Neural cell (in vitro differentiated cells): ENCODE data around the gene JMJD6. TPM values are rescaled to one million over a fixed set of nuclear protein-coding genes. Genes with fewer than 3 reads are reported as not detected.

Experiments used
- H2AFZ ChIP-seq: fragments of 200-600, 300-800 bp; sonication (generic), shearing (Covaris generic); 2 replicates; pipeline ENCODE4 v1.6.0; 2014; ENCODE audit warnings: low read depth, mild to moderate bottlenecking, antibody characterized with exemption, low read length, moderate library complexity
- H3F3A ChIP-seq: fragments of 200-600 bp; shearing (Covaris generic); 2 replicates; pipeline ENCODE4 v1.6.1; 2016; ENCODE audit warnings: mild to moderate bottlenecking, moderate library complexity, mixed read lengths, antibody characterized with exemption, low read length; ENCODE audit not compliant: insufficient read depth, poor library complexity, severe bottlenecking
- H3K27ac ChIP-seq: fragments of 200-600, 300-800 bp; sonication (generic), shearing (Covaris generic); 2 replicates; pipeline ENCODE4 v1.5.1; 2014; ENCODE audit warnings: mild to moderate bottlenecking, low read length, moderate library complexity
- H3K27me3 ChIP-seq: fragments of 300-800, 200-600 bp; sonication (generic), shearing (Covaris generic); 2 replicates; pipeline ENCODE4 v1.6.0; 2014; ENCODE audit warnings: mild to moderate bottlenecking, low read depth, low read length, moderate library complexity; ENCODE audit not compliant: insufficient read depth
- H3K36me3 ChIP-seq: fragments of 300-800, 200-600 bp; sonication (generic), shearing (Covaris generic); 2 replicates; pipeline ENCODE4 v1.5.1; 2014; ENCODE audit warnings: mild to moderate bottlenecking, antibody characterized with exemption, low read length, moderate library complexity; ENCODE audit not compliant: insufficient read depth
- H3K4me2 ChIP-seq: fragments of 300-800, 200-600 bp; sonication (generic), shearing (Covaris generic); 2 replicates; pipeline ENCODE4 v1.6.0; 2014; ENCODE audit warnings: mild to moderate bottlenecking, low read length
- H3K4me3 ChIP-seq: fragments of 300-800, 200-600 bp; sonication (generic), shearing (Covaris generic); 2 replicates; pipeline ENCODE4 v1.5.1; 2014; ENCODE audit warnings: mild to moderate bottlenecking, low read length, moderate library complexity
- H3K79me2 ChIP-seq: fragments of 200-600 bp; shearing (Covaris generic); replicated peaks from 2 replicates; pipeline ENCODE4 v1.6.0; 2014; ENCODE audit warnings: mild to moderate bottlenecking, low read length, moderate library complexity; ENCODE audit not compliant: insufficient read depth
- H3K9ac ChIP-seq: fragments of 300-800, 200-600 bp; sonication (generic), shearing (Covaris generic); 2 replicates; pipeline ENCODE4 v1.6.1; 2016; ENCODE audit warnings: mild to moderate bottlenecking, low read length, mixed read lengths
- H3K9me2 ChIP-seq: fragments of 200-600 bp; shearing (Covaris generic); 2 replicates; pipeline ENCODE4 v1.6.1; 2016; ENCODE audit warnings: mild to moderate bottlenecking, low read length, mixed read lengths; ENCODE audit not compliant: insufficient read depth
- H3K9me3 ChIP-seq: fragments of 200-600, 300-800 bp; sonication (generic), shearing (Covaris generic); 2 replicates; pipeline ENCODE4 v1.6.1; 2016; ENCODE audit warnings: mild to moderate bottlenecking, mixed run types, low read length, moderate library complexity, mixed read lengths
- H4K20me1 ChIP-seq: fragments of 200-600 bp; shearing (Covaris generic); 2 replicates; pipeline ENCODE4 v1.6.1; 2016; ENCODE audit warnings: mild to moderate bottlenecking, mixed run types; ENCODE audit not compliant: insufficient read depth
- CTCF ChIP-seq: fragments of 450-650 bp; IDR thresholded peaks from 2 replicates; pipeline ENCODE4 v1.5.1; 2014; ENCODE audit warnings: antibody characterized with exemption, mild to moderate bottlenecking, moderate library complexity; ENCODE audit not compliant: poor library complexity, severe bottlenecking
- EP300 ChIP-seq: fragments of 450-650 bp; conservative IDR thresholded peaks from 2 replicates; pipeline ENCODE4 v1.6.1; 2014; ENCODE audit warnings: antibody characterized with exemption, mild to moderate bottlenecking, moderate library complexity; ENCODE audit not compliant: poor library complexity, severe bottlenecking
- EZH2 ChIP-seq: fragments of 200-600, 300-800 bp; shearing (Covaris generic), sonication (generic); IDR thresholded peaks from 2 replicates; pipeline ENCODE4 v1.6.1; 2014; ENCODE audit warnings: antibody characterized with exemption, low read length, borderline replicate concordance, mild to moderate bottlenecking; ENCODE audit not compliant: insufficient read depth, poor library complexity, severe bottlenecking
- MXI1 ChIP-seq: fragments of 450-650 bp; conservative IDR thresholded peaks from 2 replicates; pipeline ENCODE4 v1.6.1; 2014; ENCODE audit warnings: antibody characterized with exemption, mild to moderate bottlenecking; ENCODE audit not compliant: poor library complexity, severe bottlenecking
- POLR2AphosphoS5 ChIP-seq: IDR thresholded peaks from 2 replicates; pipeline ENCODE4 v1.6.1; 2012
- RAD21 ChIP-seq: fragments of 450-650 bp; conservative IDR thresholded peaks from 2 replicates; pipeline ENCODE4 v1.6.1; 2014; ENCODE audit warnings: antibody characterized with exemption, mild to moderate bottlenecking, moderate library complexity
- REST ChIP-seq: IDR thresholded peaks from 2 replicates; pipeline ENCODE4 v1.6.1; 2012; ENCODE audit warnings: borderline replicate concordance
- SMC3 ChIP-seq: fragments of 450-650 bp; conservative IDR thresholded peaks from 2 replicates; pipeline ENCODE4 v1.6.1; 2014; ENCODE audit warnings: antibody characterized with exemption, mild to moderate bottlenecking, moderate library complexity; ENCODE audit not compliant: poor library complexity
- TAF1 ChIP-seq: IDR thresholded peaks from 2 replicates; pipeline ENCODE4 v1.6.1; 2012; ENCODE audit warnings: low read depth
- polyA plus RNA-seq: library from polyadenylated mRNA; depleted of rRNA; stranded (reverse); fragments of >200 nt; gene quantifications from 2 replicates; pipeline ENCODE4 v1.2.3, GENCODE V29; 2014

Gene JMJD6
- polyA plus RNA-seq, 1 donor from 2014 or later, result 21.7 TPM

- Histone ChIP-seq H3K79me2 (no peaks in the 10 kb centered on the region), H3K36me3 (peaks cover 4% of the 10 kb centered on the region), H3K27ac (no peak overlapping the region), H3K9ac (no peak overlapping the region), H3K9me2 (no peaks in the 10 kb centered on the region), H4K20me1 (no peaks in the 10 kb centered on the region), H3K27me3 (no peaks in the 10 kb centered on the region), H3F3A (no peaks in the 10 kb centered on the region), H3K4me3 (no peak overlapping the region), H2AFZ (no peak overlapping the region), H3K9me3 (no peaks in the 10 kb centered on the region), H3K4me2 (no peak overlapping the region)
- no peak for TF ChIP-seq TAF1
- TF ChIP-seq POLR2AphosphoS5, result no peak
- peak; percentile 78 for TF ChIP-seq RAD21
- TF ChIP-seq CTCF, result peak; percentile 86
- no peak for TF ChIP-seq EZH2
- no peak for TF ChIP-seq MXI1
- TF ChIP-seq REST, result no peak
- TF ChIP-seq SMC3, result peak; percentile 89
- TF ChIP-seq EP300, result no peak
Measured at GRCh38 chr17:76714822-76715495, 11.4 kb downstream of the JMJD6 start.

GRCh38 chr17:76714336-76714735 lies 12.1 kb downstream of the JMJD6 start:
- Histone ChIP-seq H3K27ac (no peak overlapping the region), H2AFZ (no peak overlapping the region), H3F3A (no peaks in the 10 kb centered on the region), H3K4me3 (no peak overlapping the region), H3K9me2 (no peaks in the 10 kb centered on the region), H3K27me3 (no peaks in the 10 kb centered on the region), H4K20me1 (no peaks in the 10 kb centered on the region), H3K9me3 (no peaks in the 10 kb centered on the region), H3K9ac (no peak overlapping the region), H3K79me2 (no peaks in the 10 kb centered on the region), H3K36me3 (peaks cover 4% of the 10 kb centered on the region), H3K4me2 (no peak overlapping the region)
- no peak for TF ChIP-seq RAD21
- no peak for TF ChIP-seq POLR2AphosphoS5
- no peak for TF ChIP-seq SMC3
- no peak for TF ChIP-seq EP300
- TF ChIP-seq TAF1, result no peak
- TF ChIP-seq CTCF, result no peak
- TF ChIP-seq REST, result no peak
- TF ChIP-seq EZH2, result no peak
- TF ChIP-seq MXI1, result no peak
